A549 treated with AZD9567 at 1 μM for 4 hours (cell line): Measurements from ENCODE around the gene NPAT. TPM values are rescaled to one million over a fixed set of nuclear protein-coding genes. Genes with fewer than 3 reads are reported as not detected.

Experiments
- total RNA-seq: library from RNA; stranded (reverse); fragments of 200-300 nt; extraction: Qiagen RNA extraction; gene quantifications from 5 replicates; pipeline ENCODE4 v1.2.3, GENCODE V29; 2022; ENCODE audit not compliant: insufficient read depth

NPAT gene
- total RNA-seq, result 4.0 to 6.5 TPM (median 4.8 TPM) in 5 replicates

GRCh38 chr11:108222574-108223347 is at the start of gene NPAT, which contains the start of gene ATM:
Gene NPAT (minus strand): TSS chr11:108222638. CDS start chr11:108222536, 102 bp downstream.
Gene ATM (plus strand): TSS chr11:108223067. CDS start chr11:108227625, 4,558 bp downstream.

GRCh38 chr11:108121274-108122155 is 100.9 kb downstream of the NPAT start, which contains the start of gene ACAT1:
Gene ACAT1 (plus strand): TSS chr11:108121567. CDS start chr11:108121607, 40 bp downstream.

Other genes with a start within 250 kb of the NPAT start
- 7.7 to 10.4 TPM (median 9.8 TPM) in 5 replicates for gene CUL5, start 213.7 kb downstream of the NPAT start, total RNA-seq
- gene ACAT1, start 101.1 kb downstream of the NPAT start, total RNA-seq, result 53.8 to 65.9 TPM (median 65.6 TPM) in 5 replicates
- 6.9 to 24.1 TPM (median 8.9 TPM) in 5 replicates for gene ATM, start 429 bp upstream of the NPAT start, total RNA-seq
- 0.12 to 0.48 TPM (median 0.44 TPM) in 3 of 5 replicates, not detected in the others for gene C11orf65, start 244.9 kb upstream of the NPAT start, total RNA-seq